ENCODE data around the gene DNAJC15.

DNA sequence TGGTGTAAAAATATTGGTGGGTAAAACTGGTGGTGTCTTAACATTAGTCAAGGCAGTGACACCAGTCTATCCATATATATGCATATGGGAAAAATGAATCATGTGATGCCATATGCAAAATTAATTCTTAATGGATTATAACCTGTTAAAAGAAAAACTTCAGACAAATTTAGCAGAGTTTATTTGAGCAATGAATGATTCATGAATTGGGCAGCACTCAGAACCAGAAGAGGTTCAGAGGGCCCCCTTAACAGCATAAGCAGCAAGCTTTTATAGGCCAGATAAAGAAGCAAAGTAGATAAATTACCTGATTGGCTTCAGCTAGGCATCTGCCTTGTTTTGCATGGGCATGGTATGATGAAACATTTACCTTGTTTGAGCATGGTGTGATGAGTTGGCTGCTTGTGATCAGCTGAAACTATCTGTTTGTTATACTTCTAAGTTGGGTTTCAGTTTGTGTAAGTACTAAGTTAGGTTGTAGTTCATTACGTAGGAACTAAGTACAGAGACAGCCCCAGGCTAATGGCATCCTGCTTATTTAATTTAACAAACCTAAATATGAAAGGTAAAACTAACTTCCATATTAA, 66.6 kb downstream of the DNAJC15 start:
- no peak for TF ChIP-seq POLR2A (IDR thresholded peaks at IDR 0.05; ENCODE audit: low read depth, low read length)
- TF ChIP-seq POLR2AphosphoS5 (IDR thresholded peaks at IDR 0.05; ENCODE audit: low read depth, low read length) = no peak
- no peak for TF ChIP-seq TAF1 (IDR thresholded peaks at IDR 0.05; ENCODE audit: borderline replicate concordance, low read depth, low read length)
